SU-DHL-6 (cell line): Measurements from ENCODE around the gene DLG2.

Source experiments
- H2AFZ ChIP-seq: fragments of 200-600 bp; sonication (generic); 2 replicates; pipeline ENCODE4 v1.6.1; 2014; ENCODE audit warnings: low read depth, mild to moderate bottlenecking, moderate library complexity, mixed read lengths, antibody characterized with exemption, low read length; ENCODE audit not compliant: severe bottlenecking
- H3F3A ChIP-seq: fragments of 200-600 bp; shearing (Covaris generic); 2 replicates; pipeline ENCODE4 v1.6.0; 2016; ENCODE audit warnings: antibody characterized with exemption, mild to moderate bottlenecking; ENCODE audit not compliant: insufficient read depth
- H3K27ac ChIP-seq: fragments of 200-600 bp; sonication (generic); 2 replicates; pipeline ENCODE4 v1.5.1; 2016; ENCODE audit warnings: low read depth, mild to moderate bottlenecking, low read length, moderate library complexity, mixed read lengths
- H3K27me3 ChIP-seq: fragments of 200-600 bp; sonication (generic), shearing (Covaris generic); 2 replicates; pipeline ENCODE4 v1.6.0; 2014; ENCODE audit warnings: mild to moderate bottlenecking, low read length
- H3K36me3 ChIP-seq: fragments of 200-600 bp; sonication (generic); 2 replicates; pipeline ENCODE4 v1.6.1; 2014; ENCODE audit warnings: mild to moderate bottlenecking, low read length, mixed read lengths
- H3K4me2 ChIP-seq: fragments of 300-600, 200-600 bp; shearing (Covaris generic), sonication (generic); 2 replicates; pipeline ENCODE4 v1.6.0; 2014; ENCODE audit warnings: low read length, low read depth, mild to moderate bottlenecking; ENCODE audit not compliant: poor library complexity, severe bottlenecking
- H3K4me3 ChIP-seq: fragments of 200-600 bp; sonication (generic); 2 replicates; pipeline ENCODE4 v1.5.1; 2014; ENCODE audit warnings: antibody characterized with exemption, low read length, mild to moderate bottlenecking, mixed read lengths; ENCODE audit not compliant: insufficient read depth, poor library complexity, severe bottlenecking
- H3K79me2 ChIP-seq: fragments of 200-600 bp; sonication (generic); 2 replicates; pipeline ENCODE4 v1.6.1; 2014; ENCODE audit warnings: mild to moderate bottlenecking, low read length, moderate library complexity; ENCODE audit not compliant: insufficient read depth
- H3K9ac ChIP-seq: fragments of 200-600 bp; sonication (generic); 2 replicates; pipeline ENCODE4 v1.7.0; 2014; ENCODE audit warnings: mild to moderate bottlenecking, low read length
- H3K9me2 ChIP-seq: fragments of 200-600 bp; sonication (generic); replicated peaks from 2 replicates; pipeline ENCODE4 v1.6.1; 2014; ENCODE audit warnings: low read length; ENCODE audit not compliant: insufficient read depth
- H3K9me3 ChIP-seq: fragments of 200-600 bp; sonication (generic); 2 replicates; pipeline ENCODE4 v1.6.1; 2014; ENCODE audit warnings: low read length, mixed read lengths; ENCODE audit not compliant: insufficient read depth
- H4K20me1 ChIP-seq: fragments of 200-600 bp; sonication (generic); 2 replicates; pipeline ENCODE4 v1.6.1; 2014; ENCODE audit warnings: low read depth, mild to moderate bottlenecking, antibody characterized with exemption, low read length, moderate library complexity, mixed read lengths
- EZH2phosphoT487 ChIP-seq: fragments of 200-600 bp; sonication (generic), shearing (Covaris generic); conservative IDR thresholded peaks from 2 replicates; pipeline ENCODE4 v1.6.1; 2018; ENCODE audit warnings: mild to moderate bottlenecking, antibody characterized with exemption, low read length, moderate library complexity, mixed read lengths
- TF ChIP-seq, protein P1 (sequence below): fragments of 200-600 bp; sonication (generic); IDR thresholded peaks from one replicate; pipeline ENCODE4 v1.5.1; 2017; ENCODE audit warnings: antibody characterized with exemption, mild to moderate bottlenecking, low read length, moderate library complexity; ENCODE audit not compliant: insufficient read depth, poor library complexity, severe bottlenecking

The DLG2 gene

DNA sequence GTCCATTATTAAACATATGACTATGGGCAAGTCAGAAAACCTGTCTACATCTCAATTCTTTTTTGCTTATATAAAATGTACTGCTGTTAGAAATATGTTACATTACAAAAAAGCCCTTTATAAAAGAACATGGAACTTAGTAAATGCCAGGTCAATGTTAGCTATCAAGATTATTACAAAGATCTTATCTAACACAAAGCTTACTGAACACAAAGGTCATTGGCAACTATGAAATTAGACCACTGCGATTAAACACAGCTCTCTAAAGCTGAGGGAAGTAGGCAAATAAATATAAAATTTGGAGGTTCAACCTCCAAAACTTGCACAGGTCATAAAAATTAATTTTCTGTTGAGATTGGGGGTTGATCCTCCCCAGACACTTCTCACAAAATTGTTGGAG is 1648.2 kb downstream of the DLG2 start:
- no peaks in the 10 kb centered on the region for H3K9me3 ChIP-seq
- no peaks in the 10 kb centered on the region for H3K9me2 ChIP-seq
- no peaks in the 10 kb centered on the region for H3K79me2 ChIP-seq
- H3K36me3 ChIP-seq = no peaks in the 10 kb centered on the region
- H3K27me3 ChIP-seq = no peaks in the 10 kb centered on the region
- no peaks in the 10 kb centered on the region for H3F3A ChIP-seq
- H2AFZ ChIP-seq = no peak overlapping the region
- no peak overlapping the region for H3K4me2 ChIP-seq
- no peak overlapping the region for H3K9ac ChIP-seq
- TF ChIP-seq, protein P1, sequence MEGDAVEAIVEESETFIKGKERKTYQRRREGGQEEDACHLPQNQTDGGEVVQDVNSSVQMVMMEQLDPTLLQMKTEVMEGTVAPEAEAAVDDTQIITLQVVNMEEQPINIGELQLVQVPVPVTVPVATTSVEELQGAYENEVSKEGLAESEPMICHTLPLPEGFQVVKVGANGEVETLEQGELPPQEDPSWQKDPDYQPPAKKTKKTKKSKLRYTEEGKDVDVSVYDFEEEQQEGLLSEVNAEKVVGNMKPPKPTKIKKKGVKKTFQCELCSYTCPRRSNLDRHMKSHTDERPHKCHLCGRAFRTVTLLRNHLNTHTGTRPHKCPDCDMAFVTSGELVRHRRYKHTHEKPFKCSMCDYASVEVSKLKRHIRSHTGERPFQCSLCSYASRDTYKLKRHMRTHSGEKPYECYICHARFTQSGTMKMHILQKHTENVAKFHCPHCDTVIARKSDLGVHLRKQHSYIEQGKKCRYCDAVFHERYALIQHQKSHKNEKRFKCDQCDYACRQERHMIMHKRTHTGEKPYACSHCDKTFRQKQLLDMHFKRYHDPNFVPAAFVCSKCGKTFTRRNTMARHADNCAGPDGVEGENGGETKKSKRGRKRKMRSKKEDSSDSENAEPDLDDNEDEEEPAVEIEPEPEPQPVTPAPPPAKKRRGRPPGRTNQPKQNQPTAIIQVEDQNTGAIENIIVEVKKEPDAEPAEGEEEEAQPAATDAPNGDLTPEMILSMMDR = no peak
- TF ChIP-seq EZH2phosphoT487 = no peak
- no peak overlapping the region for H3K27ac ChIP-seq
- no peak overlapping the region for H3K4me3 ChIP-seq
- H4K20me1 ChIP-seq = no peaks in the 10 kb centered on the region

DNA sequence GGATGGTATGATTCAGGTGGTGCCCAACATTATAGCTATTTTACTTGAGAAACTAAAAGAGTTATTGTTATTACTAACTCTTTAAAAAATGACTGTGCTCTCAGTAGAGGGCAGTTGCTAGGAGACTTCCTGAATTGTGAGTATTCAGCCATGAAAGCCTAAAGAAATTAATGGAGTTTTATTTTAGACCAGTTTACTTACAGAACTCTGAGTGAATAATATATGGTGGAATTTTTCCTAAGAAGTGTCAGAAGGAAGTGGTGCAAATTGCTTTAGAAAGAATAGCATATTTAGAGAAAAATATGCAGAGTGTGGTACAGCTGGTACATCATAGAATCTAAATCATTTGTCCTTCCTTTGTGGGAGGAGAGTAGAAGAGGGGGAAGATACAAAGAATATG is 1651.1 kb downstream of the DLG2 start:
- no peak for TF ChIP-seq EZH2phosphoT487
- TF ChIP-seq, protein P1 = no peak
- Histone ChIP-seq H3K9ac (no peak overlapping the region), H3K4me3 (no peak overlapping the region), H2AFZ (no peak overlapping the region), H3K79me2 (no peaks in the 10 kb centered on the region), H3K27ac (no peak overlapping the region), H3K36me3 (no peaks in the 10 kb centered on the region), H3K27me3 (no peaks in the 10 kb centered on the region), H4K20me1 (no peaks in the 10 kb centered on the region), H3F3A (no peaks in the 10 kb centered on the region), H3K9me2 (no peaks in the 10 kb centered on the region), H3K9me3 (no peaks in the 10 kb centered on the region), H3K4me2 (no peak overlapping the region)

- no peak overlapping the region for H3K4me2 ChIP-seq
- no peaks in the 10 kb centered on the region for H4K20me1 ChIP-seq
Observed at GRCh38 chr11:83972536-83972935, 1654.6 kb downstream of the DLG2 start.

More at GRCh38 chr11:83972536-83972935, 1654.6 kb downstream of the DLG2 start:
- TF ChIP-seq EZH2phosphoT487 = no peak
- TF ChIP-seq, protein P1 = no peak
- Histone ChIP-seq H3F3A (no peaks in the 10 kb centered on the region), H3K36me3 (no peaks in the 10 kb centered on the region), H3K79me2 (no peaks in the 10 kb centered on the region), H3K9me2 (no peaks in the 10 kb centered on the region), H3K27ac (no peak overlapping the region), H2AFZ (no peak overlapping the region), H3K4me3 (no peak overlapping the region), H3K9ac (no peak overlapping the region), H3K27me3 (no peaks in the 10 kb centered on the region), H3K9me3 (no peaks in the 10 kb centered on the region)
